ENCODE measurements around the gene KCNC2. TPM values are rescaled to one million over a fixed set of nuclear protein-coding genes. Genes with fewer than 3 reads are reported as not detected.

The KCNC2 gene
- total RNA-seq, 1 experiment from 2014 or later = not detected

DNA sequence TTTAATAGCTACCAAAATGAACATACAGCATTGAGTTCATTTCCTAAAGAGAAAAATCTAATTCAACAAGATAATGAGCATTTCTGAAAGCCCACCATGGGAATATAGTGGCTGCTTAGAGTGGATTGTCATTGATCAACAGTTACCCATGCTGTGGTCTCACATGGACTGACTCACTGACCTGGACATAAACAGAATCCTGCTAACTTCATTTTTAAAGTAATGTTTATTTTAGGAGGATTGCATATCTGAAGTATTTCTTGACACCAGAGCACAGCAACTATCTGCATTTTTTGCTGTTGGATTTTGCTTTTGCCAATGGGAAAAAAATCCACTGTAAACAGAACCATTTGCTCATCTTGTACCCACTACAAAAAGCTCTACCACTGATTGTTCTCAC lies 71.7 kb downstream of the KCNC2 start:
- DNase-seq = no peak
- Histone ChIP-seq H3K79me2 (ENCODE audit: low read depth) (no peaks in the 10 kb centered on the region), H3K4me3 (no peak overlapping the region), H3K9me2 (ENCODE audit: insufficient read depth) (no peaks in the 10 kb centered on the region; the same call in 1 of the 2 replicates), H3F3A (ENCODE audit: insufficient read depth, low read depth) (no peaks in the 10 kb centered on the region), H3K27me3 (ENCODE audit: insufficient read depth, low read depth) (no peaks in the 10 kb centered on the region), H3K27ac (no peak overlapping the region), H3K4me2 (no peak overlapping the region), H3K4me1 (replicated peaks; ENCODE audit: insufficient read depth) (no peaks in the 10 kb centered on the region), H2AFZ (no peak overlapping the region), H3K36me3 (ENCODE audit: low read depth) (no peaks in the 10 kb centered on the region), H3K9me3 (ENCODE audit: insufficient read depth, low read depth) (no peaks in the 10 kb centered on the region), H4K20me1 (ENCODE audit: insufficient read depth) (no peaks in the 10 kb centered on the region)
- POLR2A ChIA-PET (ENCODE audit: unreplicated experiment) = no interaction called here
- no peak for TF ChIP-seq EZH2 (IDR thresholded peaks at IDR 0.05; ENCODE audit: low read depth)
- TF ChIP-seq, protein P1, sequence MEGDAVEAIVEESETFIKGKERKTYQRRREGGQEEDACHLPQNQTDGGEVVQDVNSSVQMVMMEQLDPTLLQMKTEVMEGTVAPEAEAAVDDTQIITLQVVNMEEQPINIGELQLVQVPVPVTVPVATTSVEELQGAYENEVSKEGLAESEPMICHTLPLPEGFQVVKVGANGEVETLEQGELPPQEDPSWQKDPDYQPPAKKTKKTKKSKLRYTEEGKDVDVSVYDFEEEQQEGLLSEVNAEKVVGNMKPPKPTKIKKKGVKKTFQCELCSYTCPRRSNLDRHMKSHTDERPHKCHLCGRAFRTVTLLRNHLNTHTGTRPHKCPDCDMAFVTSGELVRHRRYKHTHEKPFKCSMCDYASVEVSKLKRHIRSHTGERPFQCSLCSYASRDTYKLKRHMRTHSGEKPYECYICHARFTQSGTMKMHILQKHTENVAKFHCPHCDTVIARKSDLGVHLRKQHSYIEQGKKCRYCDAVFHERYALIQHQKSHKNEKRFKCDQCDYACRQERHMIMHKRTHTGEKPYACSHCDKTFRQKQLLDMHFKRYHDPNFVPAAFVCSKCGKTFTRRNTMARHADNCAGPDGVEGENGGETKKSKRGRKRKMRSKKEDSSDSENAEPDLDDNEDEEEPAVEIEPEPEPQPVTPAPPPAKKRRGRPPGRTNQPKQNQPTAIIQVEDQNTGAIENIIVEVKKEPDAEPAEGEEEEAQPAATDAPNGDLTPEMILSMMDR (conservative IDR thresholded peaks at IDR 0.05) = no peak
- BruUV-seq (replicated peaks) = no TSS peak
- CTCF ChIA-PET = no interaction called here
- intact Hi-C loops (cut with micrococcal nuclease; ENCODE audit: unreplicated experiment) = no loop called here

DNA sequence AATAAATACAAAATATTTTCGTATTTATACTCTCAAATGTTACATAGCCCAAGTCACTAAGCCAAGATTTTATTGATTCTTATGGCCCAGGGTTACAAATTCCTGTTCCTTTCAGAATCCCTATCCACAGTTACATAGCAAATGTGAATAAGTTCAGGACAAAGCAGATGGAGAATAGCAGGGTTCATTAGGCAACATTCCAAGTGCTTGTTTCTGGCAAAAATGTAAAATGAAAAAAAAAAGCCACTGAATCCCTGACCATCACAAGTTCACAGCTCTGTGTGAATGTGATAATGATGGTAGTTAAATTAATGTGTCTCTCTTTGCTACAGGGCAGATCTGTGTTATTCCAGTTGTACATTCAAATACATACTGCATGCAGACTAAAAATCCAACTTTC lies 74.6 kb downstream of the KCNC2 start:
- no TSS peak for BruUV-seq (replicated peaks)
- no peak for DNase-seq
- ChIA-PET CTCF (no interaction called here), POLR2A (ENCODE audit: unreplicated experiment) (no interaction called here)
- intact Hi-C loops (cut with micrococcal nuclease; ENCODE audit: unreplicated experiment) = no loop called here
- Histone ChIP-seq H2AFZ (peak overlapping the region; percentile 33; the same call in 1 of the 2 replicates), H3F3A (ENCODE audit: insufficient read depth, low read depth) (no peaks in the 10 kb centered on the region), H3K4me2 (no peak overlapping the region), H3K36me3 (ENCODE audit: low read depth) (no peaks in the 10 kb centered on the region), H3K9me2 (ENCODE audit: insufficient read depth) (no peaks in the 10 kb centered on the region), H4K20me1 (ENCODE audit: insufficient read depth) (no peaks in the 10 kb centered on the region), H3K27ac (no peak overlapping the region), H3K27me3 (ENCODE audit: insufficient read depth, low read depth) (no peaks in the 10 kb centered on the region), H3K9me3 (ENCODE audit: insufficient read depth, low read depth) (no peaks in the 10 kb centered on the region), H3K79me2 (ENCODE audit: low read depth) (no peaks in the 10 kb centered on the region), H3K4me1 (replicated peaks; ENCODE audit: insufficient read depth) (no peaks in the 10 kb centered on the region), H3K4me3 (no peak overlapping the region)
- TF ChIP-seq, protein P1 (conservative IDR thresholded peaks at IDR 0.05) = no peak
- no peak for TF ChIP-seq EZH2 (IDR thresholded peaks at IDR 0.05; ENCODE audit: low read depth)

DNA sequence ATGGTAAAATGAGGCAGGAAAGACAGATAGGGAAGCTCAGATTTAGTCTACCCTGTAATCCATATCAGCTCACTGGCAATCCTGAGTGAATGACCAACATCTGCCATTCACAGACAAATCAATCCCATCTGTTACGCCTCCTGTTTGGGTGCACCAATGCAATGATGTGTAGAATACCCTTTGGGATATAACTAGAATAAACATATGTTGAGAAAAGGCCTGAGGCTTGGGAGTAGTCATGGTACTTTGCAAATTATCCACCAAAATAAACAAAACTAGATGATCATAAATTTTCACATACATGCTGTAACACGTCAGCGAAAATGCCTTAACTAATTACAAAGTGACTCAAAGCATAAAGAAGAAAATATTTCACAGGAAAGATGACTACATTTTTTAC lies 78.8 kb downstream of the KCNC2 start:
- Histone ChIP-seq H3K27me3 (ENCODE audit: insufficient read depth, low read depth) (no peaks in the 10 kb centered on the region), H3K4me1 (replicated peaks; ENCODE audit: insufficient read depth) (no peaks in the 10 kb centered on the region), H2AFZ (no peak overlapping the region), H3K9me2 (ENCODE audit: insufficient read depth) (no peaks in the 10 kb centered on the region), H3K79me2 (ENCODE audit: low read depth) (no peaks in the 10 kb centered on the region), H3K27ac (no peak overlapping the region), H4K20me1 (ENCODE audit: insufficient read depth) (no peaks in the 10 kb centered on the region), H3K4me3 (no peak overlapping the region), H3K9me3 (ENCODE audit: insufficient read depth, low read depth) (no peaks in the 10 kb centered on the region), H3K4me2 (no peak overlapping the region), H3K36me3 (ENCODE audit: low read depth) (no peaks in the 10 kb centered on the region), H3F3A (ENCODE audit: insufficient read depth, low read depth) (no peaks in the 10 kb centered on the region)
- no TSS peak for BruUV-seq (replicated peaks)
- no peak for TF ChIP-seq EZH2 (IDR thresholded peaks at IDR 0.05; ENCODE audit: low read depth)
- TF ChIP-seq, protein P1 (conservative IDR thresholded peaks at IDR 0.05) = no peak
- ChIA-PET POLR2A (ENCODE audit: unreplicated experiment) (no interaction called here), CTCF (no interaction called here)
- intact Hi-C loops (cut with micrococcal nuclease; ENCODE audit: unreplicated experiment) = no loop called here
- no peak for DNase-seq
